Measurements from ENCODE around the gene SLC25A23.
"Not testable (repeated sequence)": the region's sequence is repeated elsewhere in the genome, so short reads cannot be mapped to it uniquely, and the experiment has no call there.

SLC25A23 gene

DNA sequence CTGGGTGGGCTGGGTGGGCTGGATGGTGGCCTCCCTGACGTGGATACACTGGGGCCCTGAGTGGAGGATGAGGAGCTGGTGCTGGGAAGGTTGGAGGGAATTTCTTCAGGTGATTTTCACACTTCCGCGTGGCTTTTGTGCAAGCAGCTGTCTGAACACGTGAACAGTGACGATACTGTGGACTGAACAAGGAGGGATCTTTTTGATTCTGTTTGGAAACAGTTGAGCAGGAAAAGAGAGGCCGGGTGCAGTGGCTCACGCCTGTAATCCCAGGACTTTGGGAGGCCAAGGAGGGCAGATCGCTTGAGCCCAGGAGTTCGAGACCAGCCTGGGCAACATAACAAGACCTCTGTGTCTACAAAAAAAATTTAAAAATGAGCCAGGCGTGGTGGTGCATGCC, 57.5 kb downstream of the SLC25A23 start:
- no peak for DNase-seq (ENCODE audit: low read depth in 3 of 3, low spot score in 1 of 3)

GRCh38 chr19:6400062-6400944, 59.3 kb downstream of the SLC25A23 start:
- DNase-seq (ENCODE audit: low read depth in 3 of 3, low spot score in 1 of 3), result not testable (repeated sequence)

- DNase-seq (ENCODE audit: low read depth in 3 of 3, low spot score in 1 of 3), result no peak
These were observed 63.3 kb downstream of the SLC25A23 start for GRCh38 chr19:6396305-6396704.

DNA sequence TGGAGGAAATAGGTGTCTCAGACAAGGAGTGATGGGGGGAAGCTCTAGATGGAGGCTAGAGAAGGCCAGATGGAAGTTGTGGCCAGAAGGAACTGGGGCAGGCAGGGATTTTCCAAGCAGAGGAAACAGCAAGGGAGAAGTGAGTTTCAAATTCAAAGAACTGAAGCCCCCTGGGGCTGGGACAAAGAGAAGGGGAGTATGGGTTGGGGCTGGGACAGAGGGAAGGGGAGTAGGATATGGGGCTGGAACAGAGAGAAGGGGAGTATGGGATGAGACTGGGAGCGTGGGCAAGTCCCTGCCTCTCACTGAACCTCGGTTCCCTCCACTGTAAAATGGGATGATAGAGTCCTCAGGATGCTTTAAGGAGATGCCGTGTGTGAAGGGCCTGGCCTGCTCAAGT, 64.8 kb downstream of the SLC25A23 start:
- DNase-seq (ENCODE audit: low read depth in 3 of 3, low spot score in 1 of 3), result no peak

DNA sequence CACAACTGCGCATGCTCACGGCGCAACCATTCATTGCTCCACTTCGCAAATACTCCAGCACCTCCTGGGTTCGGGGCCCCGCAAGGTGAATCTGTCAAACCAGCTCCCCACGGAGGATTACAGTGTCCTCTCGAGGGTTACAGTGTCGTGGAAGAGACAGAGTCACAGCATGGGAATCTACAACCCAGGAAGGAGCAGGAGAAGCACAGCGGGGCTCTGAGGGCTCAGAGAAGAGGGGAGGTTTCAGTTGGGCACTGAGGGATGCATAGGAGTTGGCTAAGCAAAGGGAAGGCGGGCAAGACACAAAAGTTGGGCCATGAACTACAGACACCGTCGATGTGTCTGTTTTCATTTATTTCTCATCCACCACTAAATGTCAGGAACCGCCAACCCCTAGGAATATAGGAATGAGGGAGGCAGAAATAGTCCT, 65.6 kb downstream of the SLC25A23 start:
- no peak for DNase-seq (ENCODE audit: low read depth in 3 of 3, low spot score in 1 of 3)

- peak; percentile 81 to 86 (median 83) for DNase-seq (ENCODE audit: low read depth in 3 of 3, low spot score in 1 of 3)
These were observed 66.3 kb downstream of the SLC25A23 start, which contains the start of gene GTF2F1 for GRCh38 chr19:6393074-6393982. Gene GTF2F1, minus strand, starts transcription at chr19:6393164. Its CDS starts 169 bp downstream, at chr19:6392995.

- DNase-seq (ENCODE audit: low read depth in 3 of 3, low spot score in 1 of 3), result no peak
These were observed 67.1 kb downstream of the SLC25A23 start for GRCh38 chr19:6392221-6393073.

All from stimulated activated CD4-positive, alpha-beta T cell treated with anti-CD3 and anti-CD28 coated beads, TNF-alpha, amount 100 ng/mL, for 1 hour (primary cell).